Mesendoderm (in vitro differentiated cells): ENCODE data around the gene CENPH.
"Not testable (repeated sequence)": the region's sequence is repeated elsewhere in the genome, so short reads cannot be mapped to it uniquely, and the experiment has no call there.

ENCODE experiments used
- DNase-seq: peaks from one replicate; pipeline ENCODE4 v3.0.0; 2013
- H2AK5ac ChIP-seq: 2 replicates; pipeline ENCODE4 v1.6.1; 2013; ENCODE audit warnings: low read length, inconsistent platforms
- H2BK120ac ChIP-seq: 2 replicates; pipeline ENCODE4 v1.6.1; 2013; ENCODE audit warnings: low read depth, mild to moderate bottlenecking, low read length, moderate library complexity, mixed read lengths
- H2BK15ac ChIP-seq: replicated peaks from 2 replicates; pipeline ENCODE4 v1.6.1; 2013; ENCODE audit warnings: low read depth, mild to moderate bottlenecking, moderate library complexity
- H2BK5ac ChIP-seq: 2 replicates; pipeline ENCODE4 v1.6.1; 2013; ENCODE audit warnings: low read length, inconsistent platforms
- H3K18ac ChIP-seq: 2 replicates; pipeline ENCODE4 v1.6.1; 2013; ENCODE audit warnings: mild to moderate bottlenecking, low read length, mixed read lengths
- H3K23ac ChIP-seq: one replicate; pipeline ENCODE4 v1.6.1; 2013; ENCODE audit warnings: low read length
- H3K27ac ChIP-seq: 2 replicates; pipeline ENCODE4 v1.5.1; 2013; ENCODE audit warnings: low read depth, mild to moderate bottlenecking, inconsistent platforms, low read length, moderate library complexity
- H3K27me3 ChIP-seq: 2 replicates; pipeline ENCODE4 v1.6.1; 2013; ENCODE audit warnings: low read length, control low read depth, mild to moderate bottlenecking, inconsistent platforms; ENCODE audit not compliant: insufficient read depth, poor library complexity
- H3K36me3 ChIP-seq: 2 replicates; pipeline ENCODE4 v1.6.1; 2013; ENCODE audit warnings: low read length, inconsistent platforms; ENCODE audit not compliant: control insufficient read depth, insufficient read depth
- H3K4ac ChIP-seq: one replicate; pipeline ENCODE4 v1.6.1; 2013; ENCODE audit warnings: low read depth, mild to moderate bottlenecking, low read length, moderate library complexity
- H3K4me1 ChIP-seq: 2 replicates; pipeline ENCODE4 v1.6.1; 2013; ENCODE audit warnings: low read depth, low read length, inconsistent platforms; ENCODE audit not compliant: control insufficient read depth
- H3K4me2 ChIP-seq: 2 replicates; pipeline ENCODE4 v1.6.1; 2013; ENCODE audit warnings: low read length
- H3K4me3 ChIP-seq: 2 replicates; pipeline ENCODE4 v1.5.1; 2013; ENCODE audit warnings: mild to moderate bottlenecking, low read length
- H3K56ac ChIP-seq: one replicate; pipeline ENCODE4 v1.6.1; 2013; ENCODE audit warnings: low read length
- H3K79me1 ChIP-seq: 2 replicates; pipeline ENCODE4 v1.6.1; 2013; ENCODE audit warnings: low read length, inconsistent platforms
- H3K79me2 ChIP-seq: 2 replicates; pipeline ENCODE4 v1.6.1; 2013; ENCODE audit warnings: mild to moderate bottlenecking, low read length; ENCODE audit not compliant: control insufficient read depth, insufficient read depth
- H3K9ac ChIP-seq: 2 replicates; pipeline ENCODE4 v1.6.1; 2013; ENCODE audit warnings: low read length, inconsistent platforms
- H4K5ac ChIP-seq: one replicate; pipeline ENCODE4 v1.6.1; 2013; ENCODE audit warnings: low read length
- H4K8ac ChIP-seq: one replicate; pipeline ENCODE4 v1.6.1; 2013; ENCODE audit warnings: low read depth, mild to moderate bottlenecking, control low read depth, low read length, moderate library complexity
- WGBS: extraction: QIAGEN DNeasy Blood & Tissue Kit; methylation state at CpG from one replicate; pipeline ENCODE4 v1.1.7; 2013; ENCODE audit warnings: low lambda C conversion rate, missing lambda C conversion rate; ENCODE audit not compliant: insufficient coverage; ENCODE audit errors: extremely low coverage; 5-methylcytosine and 5-hydroxymethylcytosine counted together

CENPH gene

GRCh38 chr5:69220371-69220770, 31.0 kb downstream of the CENPH start:
- not testable (repeated sequence) for H3K27ac ChIP-seq

GRCh38 chr5:69220833-69221232, 31.4 kb downstream of the CENPH start:
- not testable (repeated sequence) for H3K18ac ChIP-seq, H3K27me3 ChIP-seq, H3K56ac ChIP-seq, H4K5ac ChIP-seq, H2BK15ac ChIP-seq, H2BK120ac ChIP-seq, H3K4ac ChIP-seq, H3K4me3 ChIP-seq, H3K27ac ChIP-seq, H3K9ac ChIP-seq, H2BK5ac ChIP-seq, H3K4me1 ChIP-seq, H3K79me2 ChIP-seq, H3K79me1 ChIP-seq, H2AK5ac ChIP-seq, H3K23ac ChIP-seq, H3K4me2 ChIP-seq, DNase-seq, H4K8ac ChIP-seq, H3K36me3 ChIP-seq
- WGBS = no CpG with 5 or more reads among the region's 9 CpGs

More at GRCh38 chr5:69220371-69220770, 31.0 kb downstream of the CENPH start:
- H2BK5ac ChIP-seq, H2BK15ac ChIP-seq, H2BK120ac ChIP-seq, H3K79me1 ChIP-seq, H3K18ac ChIP-seq, H4K5ac ChIP-seq, H3K9ac ChIP-seq, H3K27me3 ChIP-seq, H3K23ac ChIP-seq, H3K4me3 ChIP-seq, H3K4me2 ChIP-seq, H3K36me3 ChIP-seq, H2AK5ac ChIP-seq, H3K4me1 ChIP-seq, H4K8ac ChIP-seq, H3K79me2 ChIP-seq, H3K4ac ChIP-seq, H3K56ac ChIP-seq, DNase-seq: not testable (repeated sequence)
- WGBS = no CpG with 5 or more reads among the region's 18 CpGs

- Histone ChIP-seq H3K4me2 (no peak overlapping the region), H2BK120ac (no peak overlapping the region), H3K4ac (no peak overlapping the region), H3K4me3 (no peak overlapping the region), H4K5ac (no peak overlapping the region), H3K27ac (no peak overlapping the region), H3K79me1 (no peaks in the 10 kb centered on the region), H2BK5ac (no peak overlapping the region), H3K79me2 (peaks cover under 1% of the 10 kb centered on the region), H4K8ac (no peak overlapping the region), H2BK15ac (no peak overlapping the region), H3K9ac (no peak overlapping the region), H3K27me3 (no peaks in the 10 kb centered on the region), H3K36me3 (no peaks in the 10 kb centered on the region), H3K56ac (no peak overlapping the region), H3K23ac (no peak overlapping the region), H3K4me1 (no peaks in the 10 kb centered on the region), H3K18ac (no peak overlapping the region), H2AK5ac (no peak overlapping the region)
- no peak for DNase-seq
- WGBS = no CpG with 5 or more reads among the region's 8 CpGs
These were observed 35.1 kb downstream of the CENPH start for GRCh38 chr5:69224520-69224919.

- Histone ChIP-seq H3K27ac (no peak overlapping the region), H3K27me3 (no peaks in the 10 kb centered on the region), H3K79me2 (no peaks in the 10 kb centered on the region), H3K36me3 (no peaks in the 10 kb centered on the region), H3K18ac (no peak overlapping the region), H4K5ac (no peak overlapping the region), H2BK5ac (no peak overlapping the region), H4K8ac (no peak overlapping the region), H3K4me2 (no peak overlapping the region), H2BK15ac (no peak overlapping the region), H3K56ac (no peak overlapping the region), H3K79me1 (no peaks in the 10 kb centered on the region), H3K23ac (no peak overlapping the region), H2AK5ac (no peak overlapping the region), H3K4me3 (no peak overlapping the region), H2BK120ac (no peak overlapping the region), H3K9ac (no peak overlapping the region), H3K4me1 (no peaks in the 10 kb centered on the region), H3K4ac (no peak overlapping the region)
- no CpG with 5 or more reads among the region's 4 CpGs for WGBS
- no peak for DNase-seq
These were observed 36.5 kb downstream of the CENPH start for GRCh38 chr5:69225860-69226259.

- H3K27ac ChIP-seq = no peak overlapping the region
- no peak for DNase-seq
- no peak overlapping the region for H3K4me2 ChIP-seq
- H3K79me2 ChIP-seq = peaks cover 1% of the 10 kb centered on the region
- no peak overlapping the region for H2BK15ac ChIP-seq
- no CpG with 5 or more reads among the region's 2 CpGs for WGBS
- H3K27me3 ChIP-seq = no peaks in the 10 kb centered on the region
- H3K4ac ChIP-seq = no peak overlapping the region
- no peak overlapping the region for H2BK120ac ChIP-seq
- H3K4me3 ChIP-seq = no peak overlapping the region
- H4K5ac ChIP-seq = no peak overlapping the region
- no peak overlapping the region for H3K18ac ChIP-seq
- H3K9ac ChIP-seq = no peak overlapping the region
- no peak overlapping the region for H3K56ac ChIP-seq
- H2BK5ac ChIP-seq = no peak overlapping the region
- no peak overlapping the region for H4K8ac ChIP-seq
- no peak overlapping the region for H3K23ac ChIP-seq
- H2AK5ac ChIP-seq = no peak overlapping the region
- no peaks in the 10 kb centered on the region for H3K79me1 ChIP-seq
- H3K36me3 ChIP-seq = no peaks in the 10 kb centered on the region
- no peaks in the 10 kb centered on the region for H3K4me1 ChIP-seq
These were observed 40.8 kb downstream of the CENPH start for GRCh38 chr5:69230181-69230580.

DNA sequence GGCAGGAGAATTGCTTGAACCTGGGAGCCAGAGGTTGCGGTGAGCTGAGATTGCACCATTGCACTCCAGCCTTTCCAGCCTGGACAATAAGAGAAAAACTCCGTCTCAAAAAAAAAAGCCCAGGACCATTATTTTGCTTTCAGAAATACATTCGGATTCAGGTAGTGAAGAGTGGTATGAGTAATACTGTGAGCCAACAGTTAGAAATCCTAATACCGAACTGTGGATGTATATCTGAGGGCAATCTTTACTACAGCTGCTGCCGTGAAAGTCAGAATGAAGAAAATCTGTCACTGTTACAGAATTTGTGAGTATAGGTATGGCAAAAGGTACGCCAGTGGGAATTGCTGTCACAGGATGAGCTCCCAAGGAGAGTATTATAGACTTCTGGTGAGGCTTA, 41.9 kb downstream of the CENPH start:
- Histone ChIP-seq H2BK120ac (no peak overlapping the region), H3K56ac (no peak overlapping the region), H2AK5ac (no peak overlapping the region), H2BK5ac (no peak overlapping the region), H3K79me2 (peaks cover 6% of the 10 kb centered on the region), H3K27ac (no peak overlapping the region), H3K27me3 (no peaks in the 10 kb centered on the region), H3K4me1 (no peaks in the 10 kb centered on the region), H3K18ac (no peak overlapping the region), H4K5ac (no peak overlapping the region), H3K4me2 (no peak overlapping the region), H3K4ac (no peak overlapping the region), H3K9ac (no peak overlapping the region), H3K4me3 (no peak overlapping the region), H3K23ac (no peak overlapping the region), H4K8ac (no peak overlapping the region), H3K36me3 (no peaks in the 10 kb centered on the region), H3K79me1 (peaks cover 2% of the 10 kb centered on the region), H2BK15ac (no peak overlapping the region)
- WGBS = no CpG with 5 or more reads among the region's 6 CpGs
- no peak for DNase-seq
